Fibroblast of villous mesenchyme (primary cell): ENCODE measurements around the gene PLAAT3. TPM values are rescaled to one million over a fixed set of nuclear protein-coding genes. Genes with fewer than 3 reads are reported as not detected.
"Not testable (repeated sequence)": the region's sequence is repeated elsewhere in the genome, so short reads cannot be mapped to it uniquely, and the experiment has no call there.

Experiments
- DNase-seq: peaks from one replicate; pipeline ENCODE4 v3.0.0-alpha.2; 2010; ENCODE audit warnings: low read depth
- H3K4me3 ChIP-seq: 2 replicates; pipeline ENCODE4 v1.5.1; 2011; ENCODE audit warnings: low read depth, mild to moderate bottlenecking, low read length
- total RNA-seq: library from RNA; depleted of rRNA; stranded (reverse); fragments of >200 nt; gene quantifications from 2 replicates; pipeline ENCODE4 v1.2.3, GENCODE V29; 2012
- TF ChIP-seq, protein P1 (sequence below): IDR thresholded peaks from 2 replicates; pipeline ENCODE4 v1.5.1; 2012; ENCODE audit warnings: low read depth, mild to moderate bottlenecking, low read length; ENCODE audit not compliant: insufficient read depth

PLAAT3 gene
- total RNA-seq, 1 donor = 6.0 TPM

DNA sequence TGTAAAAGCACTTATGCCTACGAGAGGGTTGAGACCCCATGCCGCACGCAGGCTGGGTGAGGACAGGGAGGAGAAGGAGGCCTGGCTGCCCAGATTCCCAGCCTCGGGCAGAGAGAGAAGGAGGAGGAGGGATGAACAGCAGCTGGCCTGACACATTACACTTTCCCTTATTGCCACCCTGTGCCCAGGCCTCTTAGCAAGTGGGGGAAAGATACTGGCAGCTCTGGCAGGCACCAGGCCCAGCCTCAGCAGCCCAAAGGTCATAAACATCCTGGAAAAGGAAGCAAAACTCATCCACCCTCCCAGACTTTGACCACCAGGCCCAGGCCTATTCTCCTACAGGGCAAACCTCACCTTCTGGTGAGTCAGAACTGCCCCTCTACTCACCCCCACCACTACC, 4.7 kb downstream of the PLAAT3 start:
- TF ChIP-seq, protein P1, sequence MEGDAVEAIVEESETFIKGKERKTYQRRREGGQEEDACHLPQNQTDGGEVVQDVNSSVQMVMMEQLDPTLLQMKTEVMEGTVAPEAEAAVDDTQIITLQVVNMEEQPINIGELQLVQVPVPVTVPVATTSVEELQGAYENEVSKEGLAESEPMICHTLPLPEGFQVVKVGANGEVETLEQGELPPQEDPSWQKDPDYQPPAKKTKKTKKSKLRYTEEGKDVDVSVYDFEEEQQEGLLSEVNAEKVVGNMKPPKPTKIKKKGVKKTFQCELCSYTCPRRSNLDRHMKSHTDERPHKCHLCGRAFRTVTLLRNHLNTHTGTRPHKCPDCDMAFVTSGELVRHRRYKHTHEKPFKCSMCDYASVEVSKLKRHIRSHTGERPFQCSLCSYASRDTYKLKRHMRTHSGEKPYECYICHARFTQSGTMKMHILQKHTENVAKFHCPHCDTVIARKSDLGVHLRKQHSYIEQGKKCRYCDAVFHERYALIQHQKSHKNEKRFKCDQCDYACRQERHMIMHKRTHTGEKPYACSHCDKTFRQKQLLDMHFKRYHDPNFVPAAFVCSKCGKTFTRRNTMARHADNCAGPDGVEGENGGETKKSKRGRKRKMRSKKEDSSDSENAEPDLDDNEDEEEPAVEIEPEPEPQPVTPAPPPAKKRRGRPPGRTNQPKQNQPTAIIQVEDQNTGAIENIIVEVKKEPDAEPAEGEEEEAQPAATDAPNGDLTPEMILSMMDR = no peak
- no peak overlapping the region for H3K4me3 ChIP-seq
- DNase-seq = no peak

DNA sequence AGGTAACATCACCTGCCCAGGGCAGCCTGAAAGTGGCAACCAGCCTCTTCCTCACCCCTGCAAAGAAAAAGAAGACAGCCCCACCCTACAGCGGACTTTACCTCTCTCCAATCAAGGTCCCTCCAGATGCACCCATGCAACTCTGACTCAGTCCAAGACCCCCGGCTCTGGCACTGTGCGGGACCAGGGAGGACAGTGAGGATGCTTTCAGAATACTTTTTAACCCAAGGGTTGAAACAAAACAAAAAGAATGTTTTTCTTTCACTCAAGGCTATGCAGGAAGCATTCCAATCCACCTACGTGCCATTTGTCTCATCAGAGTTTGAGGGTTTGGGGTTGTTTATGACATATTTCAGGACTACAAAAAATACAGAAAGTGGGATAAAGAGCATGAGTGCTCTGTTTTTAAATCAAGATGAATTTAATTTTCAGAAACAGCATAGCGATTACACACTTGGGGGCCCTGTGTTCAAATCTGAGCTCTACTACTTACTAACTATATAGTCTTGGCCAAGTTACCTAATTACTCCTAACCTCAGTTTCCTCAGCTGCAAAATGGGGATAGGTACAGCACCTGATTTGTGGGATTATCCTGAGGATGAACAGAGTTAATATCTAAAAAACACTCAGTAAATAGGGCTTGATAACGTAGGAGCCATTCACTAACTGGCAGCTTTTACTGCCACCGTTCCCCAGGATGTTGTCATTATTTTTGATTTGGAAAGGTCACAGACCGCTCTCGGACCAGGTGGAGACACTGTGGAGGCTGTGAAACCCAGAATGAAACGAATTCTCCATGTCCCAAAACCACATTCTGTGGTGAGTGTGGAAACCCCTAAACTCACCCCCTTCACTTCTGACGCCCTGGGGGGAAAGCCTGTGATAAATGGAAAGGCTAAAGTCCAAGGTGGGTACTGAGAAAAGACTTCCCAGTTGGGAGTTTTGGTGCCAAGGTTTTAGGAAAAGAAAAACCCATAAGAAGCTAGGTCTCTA, 5.6 kb downstream of the PLAAT3 start:
- TF ChIP-seq, protein P1 = no peak
- DNase-seq = peak; percentile 38
- no peak overlapping the region for H3K4me3 ChIP-seq

DNA sequence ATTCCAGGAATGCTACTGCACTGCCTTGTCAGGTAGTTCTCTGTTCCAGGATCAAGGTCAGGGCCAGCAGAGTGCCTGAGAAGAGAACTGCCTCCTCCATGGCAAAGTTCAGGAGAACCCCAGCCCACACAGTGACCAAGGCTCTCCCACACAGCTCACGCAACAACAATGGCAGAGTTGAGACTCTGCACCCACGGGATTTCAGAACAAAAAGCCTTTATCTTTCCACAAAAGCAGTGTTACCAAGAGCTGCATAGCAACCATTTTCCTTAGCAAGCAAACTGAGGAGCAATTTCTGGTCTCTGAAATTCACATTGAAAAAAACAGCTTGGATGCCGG, 11.1 kb downstream of the PLAAT3 start:
- no peak overlapping the region for H3K4me3 ChIP-seq
- TF ChIP-seq, protein P1 = no peak
- DNase-seq = no peak

DNA sequence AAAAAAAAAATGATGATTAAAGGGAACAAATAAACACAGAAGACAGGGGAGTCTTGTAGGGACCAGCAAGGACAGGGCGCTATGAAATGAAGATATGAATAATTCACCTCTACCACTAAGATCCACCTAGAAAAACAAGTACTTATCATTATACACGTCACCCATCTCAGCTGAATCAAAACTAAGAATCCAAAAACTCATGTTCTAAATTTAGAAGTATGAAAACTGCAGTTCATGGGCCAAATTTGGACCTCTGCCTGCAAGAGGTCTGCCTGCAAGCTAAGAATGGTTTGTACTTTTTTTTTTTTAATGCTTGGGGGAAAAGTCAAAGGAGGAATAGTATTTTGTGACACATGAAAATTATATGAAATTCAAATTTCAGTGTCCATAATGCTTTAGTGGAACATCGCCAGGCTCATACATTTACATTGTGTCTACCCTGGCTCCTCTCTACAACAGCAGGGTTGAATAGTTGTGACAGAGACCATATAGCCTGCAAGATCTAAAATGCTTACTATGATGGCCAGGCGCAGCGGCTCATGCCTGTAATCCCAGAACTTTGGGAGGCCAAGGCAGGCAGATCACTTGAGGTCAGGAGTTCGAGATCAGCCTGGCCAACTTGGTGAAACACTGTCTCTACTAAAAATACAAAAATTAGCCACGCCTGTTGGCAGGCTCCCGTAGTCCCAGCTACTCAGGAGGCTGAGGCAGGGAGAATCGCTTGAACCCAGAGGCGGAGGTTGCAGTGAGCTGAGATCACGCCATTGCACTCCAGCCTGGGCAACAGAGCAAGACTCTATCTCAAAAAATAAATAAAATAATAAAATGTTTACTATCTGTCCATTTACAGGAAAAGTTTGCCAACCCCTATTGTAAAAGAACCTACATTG, 11.7 kb downstream of the PLAAT3 start:
- peak; percentile 20 for DNase-seq
- not testable (repeated sequence) for H3K4me3 ChIP-seq

DNA sequence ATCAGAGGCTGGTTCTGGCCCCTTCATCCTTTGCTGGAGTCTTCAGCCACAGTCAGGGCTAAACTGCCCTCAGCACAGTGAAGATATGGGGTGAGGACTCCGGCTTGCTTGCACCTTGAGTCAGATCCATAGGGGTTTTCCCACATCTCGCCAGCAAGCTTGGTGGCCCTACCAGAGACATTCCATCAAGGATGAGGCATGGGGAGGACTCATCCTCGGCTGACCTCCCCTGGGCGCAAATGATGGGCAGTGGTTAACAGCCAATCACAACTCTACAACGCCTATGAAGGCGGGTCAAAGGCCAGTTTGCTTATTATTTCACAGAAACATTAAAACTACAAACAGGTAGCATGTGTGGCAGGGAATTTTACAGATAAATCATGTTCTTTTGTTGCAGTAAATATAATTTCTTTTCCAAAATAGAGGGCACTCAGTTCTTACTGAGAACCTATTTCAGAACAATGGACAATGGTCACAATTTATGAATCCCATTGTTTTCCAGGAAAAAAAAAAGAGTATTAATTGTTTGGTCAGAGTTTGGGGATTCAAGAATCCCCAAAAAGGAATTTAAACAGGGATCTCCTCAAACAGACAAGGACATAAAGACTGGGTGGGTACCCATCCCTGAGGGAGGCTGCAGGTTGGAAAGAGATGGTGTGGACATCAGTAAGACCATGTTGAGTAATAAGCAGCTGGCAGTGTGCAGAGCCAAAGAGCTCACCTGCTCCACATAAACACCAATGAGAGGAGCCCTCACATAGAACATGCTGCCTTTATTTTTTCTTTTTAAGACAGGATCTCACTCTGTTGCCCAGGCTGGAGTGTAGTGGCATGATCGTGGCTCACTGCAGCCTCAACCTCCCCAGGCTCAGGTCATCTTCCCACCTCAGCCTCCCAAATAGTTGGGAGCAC, 14.8 kb downstream of the PLAAT3 start:
- TF ChIP-seq, protein P1 = no peak
- no peak overlapping the region for H3K4me3 ChIP-seq
- DNase-seq = peak; percentile 32

DNA sequence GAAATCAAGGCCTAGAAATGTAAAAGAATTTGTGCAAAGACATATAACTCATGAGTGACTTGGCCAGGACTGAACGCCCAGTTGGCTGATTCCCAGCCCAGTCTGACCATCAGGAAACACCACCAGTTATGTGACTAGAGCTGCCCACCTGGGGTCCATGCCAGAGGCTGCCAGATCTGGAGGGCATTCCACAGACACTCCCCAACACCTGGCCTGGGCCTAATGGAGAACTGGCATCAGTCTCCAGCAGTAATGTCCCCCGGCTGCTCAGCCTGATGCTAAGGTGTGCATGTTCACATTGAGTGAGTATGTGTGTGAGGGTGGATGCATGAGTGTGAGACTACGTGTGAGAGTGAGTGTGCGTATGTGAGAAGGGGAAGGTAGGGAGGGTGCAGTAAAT, 15.7 kb downstream of the PLAAT3 start:
- TF ChIP-seq, protein P1 = no peak
- no peak overlapping the region for H3K4me3 ChIP-seq
- DNase-seq = no peak
